D341Med (cell line): Measurements from ENCODE around the gene RGS10.
"Not testable (repeated sequence)": the region's sequence is repeated elsewhere in the genome, so short reads cannot be mapped to it uniquely, and the experiment has no call there.

Experiments used
- DNase-seq: peaks from one replicate; pipeline ENCODE4 v3.0.0; 2012; ENCODE audit warnings: low spot score

The RGS10 gene

GRCh38 chr10:119538632-119539358 lies 3.7 kb downstream of the RGS10 start:
- DNase-seq = no peak

DNA sequence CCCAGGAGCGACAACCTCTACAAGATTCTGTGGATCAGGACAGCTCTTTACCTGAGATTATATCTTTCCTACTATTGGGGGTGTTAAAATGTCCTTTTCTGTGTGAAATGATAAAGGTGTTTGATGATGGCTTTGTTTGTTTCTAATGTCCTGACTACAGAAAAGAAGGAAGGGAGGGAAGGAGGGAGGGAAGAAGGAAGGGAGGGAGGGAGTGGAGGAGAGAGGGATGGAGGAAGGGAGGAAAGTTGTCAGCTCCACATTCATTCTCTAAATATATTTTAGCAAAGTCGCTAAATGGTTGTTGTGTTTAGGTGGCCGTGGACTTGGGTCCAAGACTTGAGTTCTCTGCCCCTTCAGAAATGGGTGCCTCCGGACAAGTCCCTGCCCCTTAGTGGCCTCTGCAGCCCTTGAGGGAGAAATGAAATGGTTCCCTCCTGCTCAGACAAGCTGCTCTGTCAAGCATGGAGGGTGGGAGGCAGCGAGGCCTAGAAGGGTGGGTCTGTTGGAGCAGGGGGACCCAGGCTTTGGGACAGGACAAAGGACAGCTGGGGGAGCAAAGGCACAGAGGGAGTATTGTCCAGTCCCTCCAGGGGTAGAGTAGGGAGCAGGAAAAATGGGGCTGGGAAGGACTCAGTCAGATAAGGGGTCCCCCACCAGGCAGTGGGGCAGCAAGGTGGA lies 4.4 kb downstream of the RGS10 start:
- DNase-seq = no peak

DNA sequence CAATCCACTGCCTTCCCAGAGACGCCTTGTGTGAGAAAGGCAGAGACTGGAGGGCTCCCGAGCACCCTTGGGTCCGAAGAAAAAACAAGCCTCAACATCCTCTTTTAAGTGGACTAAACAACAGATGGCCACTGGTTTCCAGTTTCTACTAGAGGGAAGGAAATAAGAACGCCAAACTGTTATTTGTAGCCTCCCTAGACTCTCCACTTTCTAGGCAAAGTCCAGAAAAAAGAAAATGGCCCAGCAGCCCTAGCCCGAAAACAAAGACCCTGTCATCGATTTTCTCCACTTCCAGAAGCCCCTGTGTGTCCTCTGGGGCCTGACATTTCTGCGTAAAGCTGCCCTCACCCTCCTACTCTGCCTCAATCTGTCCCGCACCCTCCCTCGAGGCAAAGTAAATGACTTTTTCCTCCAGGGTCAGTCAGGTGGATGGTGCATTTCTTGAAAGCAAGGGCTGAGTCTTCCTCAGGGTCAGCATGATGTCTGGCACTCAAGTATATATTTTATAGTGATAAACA lies 6.0 kb downstream of the RGS10 start:
- no peak for DNase-seq

DNA sequence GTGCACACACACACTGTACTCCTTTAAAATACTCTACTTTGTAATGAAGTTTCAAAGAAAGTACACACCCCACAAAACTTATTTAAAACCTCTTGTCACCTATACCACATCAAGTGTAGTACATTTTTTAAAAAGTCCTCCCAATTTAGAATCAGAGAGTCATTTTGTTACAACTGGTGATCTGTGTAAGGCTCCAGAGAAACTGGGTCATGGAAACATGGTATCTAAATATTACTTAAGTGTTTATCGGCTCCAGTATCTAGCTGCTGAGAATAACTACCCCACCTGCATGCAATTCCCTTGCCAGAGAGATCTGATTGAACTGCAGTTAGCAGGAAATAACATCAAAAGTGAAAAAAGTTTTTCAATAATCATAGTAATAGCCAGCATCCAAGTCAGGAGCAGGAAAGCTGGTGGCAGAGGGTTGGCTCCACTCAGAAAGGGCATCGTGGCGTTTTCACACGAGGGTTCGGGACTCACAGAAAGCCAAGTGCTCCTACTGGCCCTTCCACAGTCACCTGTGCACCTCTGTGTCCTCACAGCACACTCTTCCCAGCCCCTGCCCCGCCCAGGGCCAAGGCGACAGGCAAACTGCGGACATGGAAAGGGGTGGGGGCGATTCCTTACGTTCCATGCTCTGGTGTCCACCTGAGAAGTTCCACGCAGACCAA lies 6.5 kb downstream of the RGS10 start:
- DNase-seq = no peak

DNA sequence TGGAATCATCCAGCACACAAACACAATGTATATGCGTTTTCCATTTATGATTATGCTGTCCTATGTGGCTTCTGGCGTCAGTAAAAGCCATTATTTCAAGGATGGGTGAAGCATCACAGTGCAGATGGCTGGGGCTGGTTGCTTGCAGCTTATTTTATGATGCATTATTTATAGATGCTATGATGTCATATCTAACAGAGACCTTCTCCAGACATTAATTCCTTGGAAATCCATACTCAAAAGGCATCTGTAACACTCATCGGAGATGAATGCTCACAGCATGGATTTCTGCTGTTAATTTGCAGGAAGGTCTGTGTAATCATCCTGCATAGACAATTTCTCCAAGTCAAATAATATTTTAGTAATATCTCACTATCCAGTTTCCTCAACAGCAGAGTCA lies 7.2 kb downstream of the RGS10 start:
- no peak for DNase-seq

- no peak for DNase-seq
These were observed 9.0 kb downstream of the RGS10 start for GRCh38 chr10:119533473-119533872.

DNA sequence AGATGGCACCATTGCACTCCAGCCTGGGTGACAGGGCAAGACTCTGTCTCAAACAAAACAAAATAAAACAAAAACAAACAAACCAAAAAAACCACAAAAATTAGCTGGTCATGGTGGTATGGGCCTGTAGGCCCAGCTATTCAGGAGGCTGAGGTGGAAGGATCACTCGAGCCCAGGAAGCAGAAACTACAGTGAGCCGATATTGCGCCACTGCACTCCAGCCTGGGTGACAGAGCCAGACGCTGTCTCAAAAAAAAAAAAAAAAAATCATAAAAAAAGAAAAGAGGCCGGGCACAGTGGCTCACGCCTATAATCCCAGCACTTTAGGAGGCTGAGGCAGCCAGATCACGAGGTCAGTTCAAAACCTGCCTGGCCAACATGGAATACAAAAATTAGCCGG lies 9.7 kb downstream of the RGS10 start:
- DNase-seq = not testable (repeated sequence)

DNA sequence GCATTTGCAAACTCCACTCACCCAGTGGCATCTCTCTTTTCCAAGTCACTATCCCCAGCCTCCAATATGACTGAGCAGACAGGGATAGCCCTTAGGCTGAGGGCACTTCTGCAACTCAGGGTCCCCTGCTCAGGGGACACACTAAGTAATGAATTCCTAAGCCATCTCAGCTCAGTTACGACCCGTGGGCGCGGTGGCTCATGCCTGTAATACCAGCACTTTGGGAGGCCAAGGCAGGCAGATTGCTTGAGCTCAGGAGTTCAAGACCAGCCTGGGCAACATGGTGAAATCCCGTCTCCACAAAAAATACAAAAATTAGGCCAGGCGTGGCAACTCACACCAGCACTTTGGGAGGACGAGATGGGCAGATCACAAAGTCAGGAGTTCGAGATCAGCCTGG lies 10.3 kb downstream of the RGS10 start:
- DNase-seq = not testable (repeated sequence)

- DNase-seq = no peak
These were observed 11.5 kb downstream of the RGS10 start for GRCh38 chr10:119531067-119531466.

DNA sequence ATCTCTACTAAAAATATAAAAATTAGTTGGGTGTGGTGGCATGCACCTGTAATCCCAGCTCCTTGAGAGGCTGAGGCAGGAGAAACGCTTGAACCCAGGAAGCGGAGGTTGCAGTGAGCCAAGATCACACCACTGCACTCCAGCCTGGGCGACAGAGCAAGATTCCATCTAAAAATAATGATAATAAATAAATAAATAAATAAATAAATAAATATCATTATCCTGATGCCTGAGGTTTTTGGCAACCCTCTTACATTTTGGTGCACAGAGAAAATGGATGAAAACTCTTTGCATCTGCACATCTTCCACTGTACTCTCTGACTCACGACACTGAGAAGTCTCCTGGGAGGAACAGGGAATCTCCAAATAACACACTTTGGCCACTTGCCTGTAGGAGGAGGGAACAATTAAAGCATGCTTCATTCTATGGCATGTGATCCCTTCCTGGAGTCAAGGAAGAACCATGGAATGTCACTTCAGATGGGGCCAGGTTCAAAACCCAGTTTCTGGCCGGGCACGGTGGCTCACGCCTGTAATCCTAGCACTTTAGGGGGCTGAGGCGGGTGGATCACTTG lies 13.8 kb downstream of the RGS10 start:
- DNase-seq = not testable (repeated sequence)

GRCh38 chr10:119526621-119527592 lies 15.6 kb downstream of the RGS10 start:
- no peak for DNase-seq

DNA sequence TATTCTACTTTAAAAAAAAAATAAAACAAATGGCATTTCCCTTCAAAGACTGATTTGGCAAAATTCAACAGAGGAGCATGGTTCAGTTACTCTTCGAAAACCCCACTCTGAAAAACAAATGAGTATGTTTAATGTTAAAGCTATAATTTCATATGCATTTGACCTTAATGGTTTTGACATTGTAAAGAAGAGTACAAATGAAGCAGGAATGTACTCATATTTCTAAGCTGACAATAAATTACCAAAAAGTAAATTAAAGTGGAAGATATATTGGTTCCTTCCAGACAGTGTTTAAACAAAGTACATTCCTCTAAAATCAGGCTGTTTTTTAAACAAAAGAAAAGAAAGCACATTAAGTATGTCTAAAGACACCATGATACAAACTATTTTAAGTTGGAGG lies 16.4 kb downstream of the RGS10 start:
- no peak for DNase-seq

GRCh38 chr10:119525116-119525515 lies 17.4 kb downstream of the RGS10 start:
- no peak for DNase-seq

GRCh38 chr10:119524720-119525070 lies 17.8 kb downstream of the RGS10 start:
- DNase-seq = no peak

DNA sequence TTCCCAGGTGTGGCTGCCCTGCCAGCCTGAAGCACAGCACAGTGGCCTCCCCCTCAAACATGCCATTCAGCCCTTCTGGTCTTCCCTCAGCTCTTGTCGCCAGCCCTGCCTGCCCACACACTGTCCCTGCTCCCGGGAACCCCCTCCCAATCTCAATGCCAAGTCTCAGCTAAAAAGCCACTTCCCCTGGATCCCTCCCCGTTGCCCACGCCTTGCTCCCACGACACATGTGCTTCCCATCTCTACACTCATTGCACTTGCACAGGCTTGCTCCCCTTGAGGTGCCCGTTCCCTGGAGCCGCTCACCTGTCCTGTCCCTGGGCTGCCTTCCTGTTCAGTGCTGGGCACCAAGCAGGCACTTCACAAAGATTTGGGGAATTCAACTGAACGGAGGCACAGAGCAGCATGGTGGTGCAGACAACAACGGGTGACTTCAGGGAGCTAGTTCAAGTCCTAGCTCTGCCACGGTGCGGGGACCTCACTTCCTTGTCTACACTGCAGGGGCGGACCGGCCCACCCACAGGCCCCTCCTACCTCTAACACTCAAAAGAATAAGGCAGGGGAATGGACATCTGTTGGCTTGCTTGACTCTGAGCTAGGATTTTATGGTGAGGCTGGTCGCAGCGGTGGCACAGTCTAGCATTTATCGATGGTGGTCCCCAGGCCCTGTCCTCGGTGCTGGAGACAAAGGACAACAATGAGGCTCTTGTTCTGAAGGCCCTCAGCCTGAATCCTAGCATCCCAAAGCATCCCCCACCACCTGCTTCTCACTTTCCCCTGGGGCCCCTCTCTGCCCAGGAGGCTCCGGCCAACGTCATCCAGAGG lies 18.4 kb downstream of the RGS10 start:
- no peak for DNase-seq

DNA sequence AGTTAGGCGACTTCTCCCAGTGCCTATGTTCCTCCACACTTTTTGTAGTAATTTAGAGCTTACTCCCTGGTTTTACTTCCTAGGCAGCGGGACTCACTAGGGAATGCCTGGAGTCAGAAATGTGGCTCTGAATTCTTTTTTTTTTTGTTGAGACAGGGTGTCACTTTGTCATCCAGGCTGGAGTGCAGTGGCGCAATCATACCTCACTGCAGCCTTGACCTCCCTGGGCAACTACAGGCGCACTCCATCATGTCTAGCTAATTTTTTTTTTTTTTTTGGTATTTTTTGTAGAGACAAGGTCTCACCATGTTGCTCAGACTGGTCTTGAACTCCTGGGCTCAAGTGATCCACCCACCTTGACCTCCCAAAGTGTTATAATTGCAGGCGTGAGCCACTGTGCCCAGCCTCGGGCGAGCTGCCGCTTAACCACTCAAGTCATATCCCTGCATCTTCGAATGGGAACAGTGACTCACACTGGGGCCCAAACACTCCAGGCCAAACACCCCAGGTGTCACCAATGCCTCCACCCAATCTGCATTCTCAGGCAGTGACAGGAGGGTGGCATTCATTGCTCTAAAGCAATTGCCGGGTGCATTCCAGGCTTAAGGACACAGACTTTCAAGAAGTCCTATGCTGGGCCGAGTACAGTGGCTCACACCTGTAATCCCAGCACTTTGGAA lies 19.6 kb downstream of the RGS10 start:
- DNase-seq = no peak

GRCh38 chr10:119521443-119522204 lies 20.9 kb downstream of the RGS10 start:
- no peak for DNase-seq

DNA sequence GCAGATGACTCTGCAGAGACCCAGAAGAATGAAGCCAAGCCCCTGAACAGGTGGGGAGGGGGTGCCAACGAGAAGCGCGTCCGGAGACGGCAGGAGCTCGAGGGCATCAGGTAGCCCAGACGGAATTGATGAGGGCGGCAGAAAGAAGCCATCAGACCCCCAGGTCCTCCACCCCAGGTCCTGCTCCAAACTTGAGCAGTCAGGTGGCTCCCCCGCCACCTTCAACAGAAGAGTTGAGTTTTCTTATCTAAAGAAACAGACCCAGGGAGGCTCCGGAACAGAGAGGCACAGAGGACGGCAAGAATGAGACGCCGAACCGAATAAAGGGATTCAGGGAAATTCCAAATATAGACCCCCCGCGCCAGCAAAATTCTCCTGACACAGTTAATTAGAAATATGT lies 22.2 kb downstream of the RGS10 start:
- no peak for DNase-seq

DNA sequence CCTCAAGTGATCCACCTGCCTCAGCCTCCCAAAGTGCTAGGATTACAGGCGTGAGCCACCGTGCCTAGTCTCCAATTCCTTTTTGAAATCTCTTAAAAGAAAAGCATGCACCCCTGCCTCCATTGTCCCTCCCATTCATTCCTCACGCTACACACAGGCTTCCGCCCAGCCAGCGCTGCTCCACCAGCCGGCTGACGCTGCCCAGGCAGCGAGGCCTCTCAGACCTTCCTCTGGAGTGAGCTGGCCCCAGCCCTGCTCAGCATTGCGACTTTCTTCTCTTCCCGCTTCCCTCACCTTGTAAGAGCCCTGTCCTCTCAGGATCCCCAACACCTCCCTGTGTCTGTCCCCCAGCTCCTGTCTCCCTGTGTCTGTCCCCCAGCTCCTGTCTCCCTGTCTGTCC lies 23.6 kb downstream of the RGS10 start:
- no peak for DNase-seq
